GM12872 (cell line): Measurements from ENCODE around the gene NOSIP.

Experiments
- CTCF ChIP-seq: IDR thresholded peaks from 3 replicates; pipeline ENCODE4 v1.5.1; 2011; ENCODE audit warnings: low read depth, mild to moderate bottlenecking, low read length, moderate library complexity; ENCODE audit not compliant: insufficient read depth

Gene NOSIP

GRCh38 chr19:49593233-49594113, 13.1 kb upstream of the NOSIP start:
- TF ChIP-seq CTCF, result no peak

- no peak for TF ChIP-seq CTCF
Observed at GRCh38 chr19:49592486-49593232, 12.3 kb upstream of the NOSIP start.

- no peak for TF ChIP-seq CTCF
Observed at GRCh38 chr19:49591731-49592485, 11.6 kb upstream of the NOSIP start.

- TF ChIP-seq CTCF, result no peak
Observed at GRCh38 chr19:49590971-49591730, 10.8 kb upstream of the NOSIP start, which contains the start of gene PRR12. Gene PRR12, plus strand, starts transcription at chr19:49591182. Its CDS starts 473 bp downstream, at chr19:49591655.

- TF ChIP-seq CTCF, result peak; percentile 2; the same call in 1 of the 3 replicates
Observed at GRCh38 chr19:49590071-49590970, 10.0 kb upstream of the NOSIP start.

GRCh38 chr19:49589502-49589905, 9.1 kb upstream of the NOSIP start:
- TF ChIP-seq CTCF, result no peak
